Spleen (tissue), 7 donors: ENCODE results near the gene CDK2.

Experiments used
- POLR2A ChIP-seq, 3 donors: fragments of 450-650 bp; IDR thresholded peaks; one replicate each; pipeline ENCODE4 v1.5.1; 2017; ENCODE audit warnings: antibody characterized with exemption in 3 of 3, mild to moderate bottlenecking in 1 of 3
- TF ChIP-seq, protein P1 (sequence below), 11 experiments: fragments of 200-600 bp in 7 of 11; fragments of 450-650 bp in 4 of 11; sonication (generic) in 4 of 11; IDR thresholded peaks in 8 of 11; conservative IDR thresholded peaks in 3 of 11; 1 replicate in 7 of 11; 2 replicates in 4 of 11; pipeline versions ENCODE4 v1.4.0 to v1.8.0; 2016 to 2021; ENCODE audit warnings: antibody characterized with exemption in 11 of 11, inconsistent platforms in 4 of 11, mild to moderate bottlenecking in 1 of 11
- donor health status: DM: no; HTN: no; CAD: no; lungs with moderate emphysema.
- donor health status: DM: no; HTN: no; CAD: no.
- donor health status: DM: no; HTN: no; CAD: no.

DNA sequence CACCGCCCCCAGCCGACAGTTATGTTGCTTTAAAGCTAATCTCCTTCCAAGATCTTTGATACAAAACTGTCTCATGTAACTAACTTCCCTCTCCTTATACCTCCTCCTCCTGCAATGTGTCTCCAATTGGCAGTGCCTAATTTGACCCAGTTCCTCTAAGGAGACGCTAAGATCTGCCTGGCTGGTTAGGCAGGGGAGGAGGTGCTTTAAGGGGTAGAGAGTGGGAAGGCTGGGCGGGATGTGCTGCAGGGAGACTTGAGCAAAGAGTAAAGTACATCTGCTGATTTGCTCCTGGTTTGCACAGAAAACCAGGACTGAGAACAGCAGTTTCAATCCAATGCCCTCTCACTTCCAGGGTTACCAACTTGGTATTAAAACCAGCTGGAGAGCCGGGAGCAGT, 46.9 kb downstream of the CDK2 start:
- TF ChIP-seq, protein P1, sequence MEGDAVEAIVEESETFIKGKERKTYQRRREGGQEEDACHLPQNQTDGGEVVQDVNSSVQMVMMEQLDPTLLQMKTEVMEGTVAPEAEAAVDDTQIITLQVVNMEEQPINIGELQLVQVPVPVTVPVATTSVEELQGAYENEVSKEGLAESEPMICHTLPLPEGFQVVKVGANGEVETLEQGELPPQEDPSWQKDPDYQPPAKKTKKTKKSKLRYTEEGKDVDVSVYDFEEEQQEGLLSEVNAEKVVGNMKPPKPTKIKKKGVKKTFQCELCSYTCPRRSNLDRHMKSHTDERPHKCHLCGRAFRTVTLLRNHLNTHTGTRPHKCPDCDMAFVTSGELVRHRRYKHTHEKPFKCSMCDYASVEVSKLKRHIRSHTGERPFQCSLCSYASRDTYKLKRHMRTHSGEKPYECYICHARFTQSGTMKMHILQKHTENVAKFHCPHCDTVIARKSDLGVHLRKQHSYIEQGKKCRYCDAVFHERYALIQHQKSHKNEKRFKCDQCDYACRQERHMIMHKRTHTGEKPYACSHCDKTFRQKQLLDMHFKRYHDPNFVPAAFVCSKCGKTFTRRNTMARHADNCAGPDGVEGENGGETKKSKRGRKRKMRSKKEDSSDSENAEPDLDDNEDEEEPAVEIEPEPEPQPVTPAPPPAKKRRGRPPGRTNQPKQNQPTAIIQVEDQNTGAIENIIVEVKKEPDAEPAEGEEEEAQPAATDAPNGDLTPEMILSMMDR (IDR thresholded peaks at IDR 0.05 in 8 of 11, conservative IDR thresholded peaks at IDR 0.05 in 3 of 11) = no peak
- TF ChIP-seq POLR2A (IDR thresholded peaks at IDR 0.05) = no peak
